OCI-LY3 (cell line): ENCODE measurements around the gene OTUD1.

Experiments used
- EZH2phosphoT487 ChIP-seq: fragments of 200-600 bp; shearing (Covaris generic); IDR thresholded peaks from 2 replicates; pipeline ENCODE4 v1.6.1; 2018; ENCODE audit warnings: antibody characterized with exemption, mixed run types, low read depth
- TF ChIP-seq, protein P1 (sequence below): fragments of 200-600, 300-600 bp; sonication (generic); IDR thresholded peaks from 2 replicates; pipeline ENCODE4 v1.5.1; 2014; ENCODE audit warnings: antibody characterized with exemption, low read length, low read depth

DNA sequence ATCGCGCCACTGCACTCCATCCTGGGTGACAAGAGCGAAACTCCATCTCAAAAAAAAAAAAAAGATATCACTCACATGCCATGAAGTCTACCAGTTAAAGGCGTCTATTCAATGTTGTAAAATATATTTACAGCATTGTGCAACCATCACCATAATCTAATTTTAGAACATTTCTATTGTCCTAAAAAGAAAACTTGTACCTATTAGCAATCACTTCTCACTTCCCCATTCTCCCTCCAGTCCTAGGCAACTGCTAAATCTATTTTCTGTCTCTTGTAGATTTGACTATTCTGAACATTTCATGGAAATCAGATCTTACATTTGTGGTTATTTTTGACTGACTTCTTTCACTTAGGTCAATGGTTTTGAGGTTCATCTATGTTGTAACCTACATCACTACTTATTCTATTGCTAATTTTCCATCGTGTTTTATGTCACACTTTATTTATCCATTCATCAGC lies 25.2 kb upstream of the OTUD1 start:
- TF ChIP-seq, protein P1, sequence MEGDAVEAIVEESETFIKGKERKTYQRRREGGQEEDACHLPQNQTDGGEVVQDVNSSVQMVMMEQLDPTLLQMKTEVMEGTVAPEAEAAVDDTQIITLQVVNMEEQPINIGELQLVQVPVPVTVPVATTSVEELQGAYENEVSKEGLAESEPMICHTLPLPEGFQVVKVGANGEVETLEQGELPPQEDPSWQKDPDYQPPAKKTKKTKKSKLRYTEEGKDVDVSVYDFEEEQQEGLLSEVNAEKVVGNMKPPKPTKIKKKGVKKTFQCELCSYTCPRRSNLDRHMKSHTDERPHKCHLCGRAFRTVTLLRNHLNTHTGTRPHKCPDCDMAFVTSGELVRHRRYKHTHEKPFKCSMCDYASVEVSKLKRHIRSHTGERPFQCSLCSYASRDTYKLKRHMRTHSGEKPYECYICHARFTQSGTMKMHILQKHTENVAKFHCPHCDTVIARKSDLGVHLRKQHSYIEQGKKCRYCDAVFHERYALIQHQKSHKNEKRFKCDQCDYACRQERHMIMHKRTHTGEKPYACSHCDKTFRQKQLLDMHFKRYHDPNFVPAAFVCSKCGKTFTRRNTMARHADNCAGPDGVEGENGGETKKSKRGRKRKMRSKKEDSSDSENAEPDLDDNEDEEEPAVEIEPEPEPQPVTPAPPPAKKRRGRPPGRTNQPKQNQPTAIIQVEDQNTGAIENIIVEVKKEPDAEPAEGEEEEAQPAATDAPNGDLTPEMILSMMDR, result no peak
- no peak for TF ChIP-seq EZH2phosphoT487
